GM23248 (cell line): ENCODE data around the gene PXDN.

Source experiments
- EZH2 ChIP-seq: fragments of 200-600 bp; sonication (generic); IDR thresholded peaks from 2 replicates; pipeline ENCODE4 v1.6.1; 2018; ENCODE audit warnings: antibody characterized with exemption, mild to moderate bottlenecking; ENCODE audit not compliant: insufficient read depth, poor library complexity, severe bottlenecking
- EZH2phosphoT487 ChIP-seq: fragments of 200-600 bp; sonication (generic); IDR thresholded peaks from 2 replicates; pipeline ENCODE4 v1.6.1; 2018; ENCODE audit warnings: antibody characterized with exemption, moderate library complexity, mild to moderate bottlenecking, low read depth; ENCODE audit not compliant: insufficient read depth

- no peak for TF ChIP-seq EZH2
- no peak for TF ChIP-seq EZH2phosphoT487
Observed at GRCh38 chr2:1697601-1698000, 46.7 kb downstream of the PXDN start.
